Purkinje cell (primary cell): ENCODE results near the gene RPRM. TPM values are rescaled to one million over a fixed set of nuclear protein-coding genes. Genes with fewer than 3 reads are reported as not detected.

ENCODE experiments used
- polyA plus RNA-seq: library from polyadenylated mRNA; unstranded; fragments of >200 nt; fragmentation: Nextera tagmentation; gene quantifications from 2 replicates; pipeline ENCODE4 v1.2.1, GENCODE V29; 2014

RPRM gene
- 0.27 TPM in 1 of 2 replicates, not detected in the other for polyA plus RNA-seq

DNA sequence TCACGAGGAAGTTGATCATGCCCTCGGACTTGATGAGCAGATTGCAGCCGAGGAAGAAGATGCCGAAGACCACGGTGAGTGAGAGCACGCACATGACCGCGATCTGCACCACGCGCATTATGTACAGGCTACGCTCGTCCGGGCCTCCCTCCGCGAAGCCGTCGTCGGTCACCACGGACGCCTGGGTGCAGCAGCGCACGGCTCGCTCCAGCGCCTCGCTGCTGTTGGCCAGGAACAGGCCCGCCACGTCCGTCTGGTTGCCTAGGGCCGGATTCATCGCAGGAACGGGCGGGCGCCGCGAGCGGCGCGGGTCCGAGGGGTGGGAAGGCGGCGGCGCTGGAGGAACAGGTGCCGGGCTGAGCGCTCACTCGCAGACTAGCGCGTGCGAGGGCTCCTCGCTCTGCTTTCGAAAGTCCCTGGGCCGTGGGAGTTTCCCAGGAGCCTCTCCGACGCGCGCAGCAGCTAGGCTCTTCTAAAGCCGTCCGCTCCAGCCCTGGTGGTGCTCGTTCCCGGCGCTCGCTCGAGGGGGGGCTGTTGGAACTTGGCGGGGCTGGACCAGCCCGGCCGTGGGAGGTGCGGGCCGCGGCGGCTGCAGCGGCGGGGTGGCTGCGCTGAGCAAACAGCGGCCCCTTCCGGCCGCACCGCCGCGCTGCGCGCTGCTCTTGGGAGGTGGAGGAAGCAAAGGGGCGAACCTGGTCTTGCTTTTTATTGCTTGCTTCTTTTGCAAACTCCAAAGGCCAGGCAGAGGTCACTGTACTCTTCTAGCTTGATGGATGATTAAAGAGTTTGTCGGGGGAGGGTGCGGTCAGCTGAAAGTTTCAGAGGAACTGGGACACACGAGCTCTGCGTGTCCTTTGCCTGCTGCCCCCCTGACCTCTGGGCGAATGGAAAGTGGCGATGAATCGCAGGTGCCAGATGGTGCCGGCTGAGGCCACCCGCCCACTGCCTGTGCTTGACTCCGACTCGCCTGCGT lies at the start of gene RPRM:
Gene RPRM (minus strand): TSS at position 474 of the 973 bp plus-strand sequence. CDS start 197 bp downstream, at position 277.

